Activated CD8-positive, alpha-beta memory T cell treated with anti-CD3 and anti-CD28 coated beads, Interleukin-2, amount 10 ng/mL, durations not matched to agents 7 days and 5 days (primary cell): ENCODE measurements around the gene FAM229A. TPM values are rescaled to one million over a fixed set of nuclear protein-coding genes. Genes with fewer than 3 reads are reported as not detected.
A peak's percentile ranks its signal among the peaks of the same experiment; 100 is the strongest.
"Not testable (repeated sequence)": the region's sequence is repeated elsewhere in the genome, so short reads cannot be mapped to it uniquely, and the experiment has no call there.

Source experiments
- ATAC-seq: fragments of 150-1000 bp; cut with Tn5 transposase; one replicate; pipeline ENCODE4 v1.10.0; 2021; ENCODE audit warnings: moderate library complexity
- CTCF ChIA-PET: fragments of 350-600 bp; sonication (Branson Sonifier 250); formaldehyde crosslinking; loops from one replicate; lab custom pipeline; 2021; ENCODE audit warnings: antibody characterized with exemption; lab: Charles Lee
- DNase-seq: peaks from one replicate; pipeline ENCODE4 v3.0.0-alpha.2; 2020
- H3K27ac Mint-ChIP-seq: one replicate; pipeline ENCODE4 v1.8.0; 2021; ENCODE audit warnings: mild to moderate bottlenecking, mixed read lengths
- H3K27me3 Mint-ChIP-seq: one replicate; pipeline ENCODE4 v1.8.0; 2021; ENCODE audit warnings: mixed read lengths
- H3K36me3 Mint-ChIP-seq: one replicate; pipeline ENCODE4 v1.8.0; 2021; ENCODE audit warnings: mild to moderate bottlenecking, mixed read lengths
- H3K4me1 Mint-ChIP-seq: one replicate; pipeline ENCODE4 v1.8.0; 2021; ENCODE audit warnings: mixed read lengths
- H3K4me3 Mint-ChIP-seq: one replicate; pipeline ENCODE4 v1.8.0; 2021; ENCODE audit warnings: mild to moderate bottlenecking, moderate library complexity, mixed read lengths
- H3K9me3 Mint-ChIP-seq: one replicate; pipeline ENCODE4 v1.8.0; 2022; ENCODE audit warnings: low read depth, mixed read lengths
- total RNA-seq, 2 experiments: library from RNA; stranded (reverse); gene quantifications; one replicate each; pipeline ENCODE4 v1.2.3, GENCODE V29; 2021

The FAM229A gene
- total RNA-seq, 2 experiments from 2014 or later = 4.1 to 5.4 TPM

- peaks cover 4% of the 10 kb centered on the region for H3K36me3 Mint-ChIP-seq
- H3K27me3 Mint-ChIP-seq = no peaks in the 10 kb centered on the region
- H3K4me3 Mint-ChIP-seq = no peak overlapping the region
- H3K4me1 Mint-ChIP-seq = peaks cover 17% of the 10 kb centered on the region
- no peaks in the 10 kb centered on the region for H3K9me3 Mint-ChIP-seq
- CTCF ChIA-PET = interaction anchor here (1.2 kb wide), 1 partner anchor 32 kb away, joined by 3 read pairs; no protein-coding TSS in a partner anchor
- H3K27ac Mint-ChIP-seq = no peak overlapping the region
- no peak for ATAC-seq
- DNase-seq = no peak
Observed at GRCh38 chr1:32367912-32368635, 5.8 kb upstream of the FAM229A start.

GRCh38 chr1:32365445-32365844 lies 3.2 kb upstream of the FAM229A start:
- H3K27ac Mint-ChIP-seq = no peak overlapping the region
- CTCF ChIA-PET = interaction anchor here (0.9 to 1.7 kb wide), 3 partner anchors 20 to 150 kb away, joined by 3 to 5 read pairs (median 4); no protein-coding TSS in a partner anchor
- no peak for DNase-seq
- H3K9me3 Mint-ChIP-seq = no peaks in the 10 kb centered on the region
- H3K4me1 Mint-ChIP-seq = peaks cover 5% of the 10 kb centered on the region
- no peak overlapping the region for H3K4me3 Mint-ChIP-seq
- peaks cover 5% of the 10 kb centered on the region for H3K36me3 Mint-ChIP-seq
- peaks cover 7% of the 10 kb centered on the region for H3K27me3 Mint-ChIP-seq
- ATAC-seq = no peak

- H3K27ac Mint-ChIP-seq = no peak overlapping the region
Observed at GRCh38 chr1:32364836-32365235, 2.6 kb upstream of the FAM229A start.

GRCh38 chr1:32363713-32364112 lies 1.4 kb upstream of the FAM229A start:
- Mint-ChIP-seq H3K9me3 (no peaks in the 10 kb centered on the region), H3K27me3 (peaks cover 7% of the 10 kb centered on the region), H3K4me1 (peaks cover 14% of the 10 kb centered on the region), H3K36me3 (peaks cover 5% of the 10 kb centered on the region), H3K4me3 (no peak overlapping the region), H3K27ac (no peak overlapping the region)
- no peak for DNase-seq
- CTCF ChIA-PET = interaction anchor here (1.0 to 1.8 kb wide), 2 partner anchors 9 to 115 kb away, joined by 3 to 5 read pairs; no protein-coding TSS in a partner anchor
- ATAC-seq = no peak

More at GRCh38 chr1:32364836-32365235, 2.6 kb upstream of the FAM229A start:
- Mint-ChIP-seq H3K36me3 (peaks cover 5% of the 10 kb centered on the region), H3K4me3 (no peak overlapping the region), H3K4me1 (peaks cover 9% of the 10 kb centered on the region), H3K9me3 (no peaks in the 10 kb centered on the region), H3K27me3 (peaks cover 7% of the 10 kb centered on the region)
- CTCF ChIA-PET = interaction anchor here (1.0 to 1.7 kb wide), 2 partner anchors 20 to 149 kb away, joined by 4 to 5 read pairs; no protein-coding TSS in a partner anchor
- ATAC-seq (no peak), DNase-seq (no peak)

- H3K9me3 Mint-ChIP-seq = no peaks in the 10 kb centered on the region
- ATAC-seq (peak; percentile 54), DNase-seq (no peak)
- no peak overlapping the region for H3K27ac Mint-ChIP-seq
- peaks cover 7% of the 10 kb centered on the region for H3K27me3 Mint-ChIP-seq
- CTCF ChIA-PET = interaction anchor here (1.8 kb wide), 1 partner anchor 10 kb away, joined by 5 read pairs; no protein-coding TSS in a partner anchor
- H3K36me3 Mint-ChIP-seq = peaks cover 5% of the 10 kb centered on the region
- H3K4me1 Mint-ChIP-seq = peaks cover 14% of the 10 kb centered on the region
- H3K4me3 Mint-ChIP-seq = no peak overlapping the region
Observed at GRCh38 chr1:32361674-32362473, 411 bp downstream of the FAM229A start.

- Mint-ChIP-seq H3K36me3 (peaks cover 5% of the 10 kb centered on the region), H3K4me3 (no peak overlapping the region)
- ATAC-seq = no peak
Observed at GRCh38 chr1:32361308-32361673, 994 bp downstream of the FAM229A start.

GRCh38 chr1:32358435-32358834 lies 3.9 kb downstream of the FAM229A start:
- ATAC-seq (no peak), DNase-seq (no peak)
- H3K27ac Mint-ChIP-seq = no peak overlapping the region
- CTCF ChIA-PET = interaction anchor here (1.3 to 1.7 kb wide), 2 partner anchors 16 to 22 kb away, joined by 3 to 5 read pairs; partner anchors contain the start of gene MARCKSL1
- no peaks in the 10 kb centered on the region for H3K9me3 Mint-ChIP-seq
- H3K4me3 Mint-ChIP-seq = no peak overlapping the region
- peaks cover 9% of the 10 kb centered on the region for H3K27me3 Mint-ChIP-seq
- peaks cover 18% of the 10 kb centered on the region for H3K4me1 Mint-ChIP-seq
- peaks cover 5% of the 10 kb centered on the region for H3K36me3 Mint-ChIP-seq

More at GRCh38 chr1:32361308-32361673, 994 bp downstream of the FAM229A start:
- Mint-ChIP-seq H3K27me3 (peaks cover 9% of the 10 kb centered on the region), H3K9me3 (no peaks in the 10 kb centered on the region), H3K4me1 (peaks cover 14% of the 10 kb centered on the region), H3K27ac (no peak overlapping the region)
- no peak for DNase-seq
- CTCF ChIA-PET = no interaction called here

- CTCF ChIA-PET = no interaction called here
- Mint-ChIP-seq H3K4me3 (no peak overlapping the region), H3K9me3 (no peaks in the 10 kb centered on the region), H3K27ac (no peak overlapping the region), H3K4me1 (peaks cover 22% of the 10 kb centered on the region), H3K27me3 (peaks cover 9% of the 10 kb centered on the region), H3K36me3 (peaks cover 3% of the 10 kb centered on the region)
- DNase-seq (no peak), ATAC-seq (no peak)
Observed at GRCh38 chr1:32357614-32358013, 4.7 kb downstream of the FAM229A start.

- Mint-ChIP-seq H3K27me3 (peaks cover 6% of the 10 kb centered on the region), H3K4me3 (no peak overlapping the region), H3K27ac (no peak overlapping the region), H3K36me3 (peaks cover 3% of the 10 kb centered on the region), H3K4me1 (peaks cover 22% of the 10 kb centered on the region), H3K9me3 (no peaks in the 10 kb centered on the region)
- CTCF ChIA-PET = interaction anchor here (1.7 kb wide), 1 partner anchor 10 kb away, joined by 3 read pairs; no protein-coding TSS in a partner anchor
- ATAC-seq = no peak
- no peak for DNase-seq
Observed at GRCh38 chr1:32356478-32356877, 5.8 kb downstream of the FAM229A start.

GRCh38 chr1:32355778-32356177 lies 6.5 kb downstream of the FAM229A start:
- ATAC-seq, H3K27me3 Mint-ChIP-seq, H3K4me3 Mint-ChIP-seq, H3K9me3 Mint-ChIP-seq, H3K27ac Mint-ChIP-seq, H3K36me3 Mint-ChIP-seq, DNase-seq: not testable (repeated sequence)
- CTCF ChIA-PET = interaction anchor here (1.7 to 3.2 kb wide), 2 partner anchors 11 to 20 kb away, joined by 3 to 9 read pairs; partner anchors contain the start of gene MARCKSL1
- peaks cover 21% of the 10 kb centered on the region for H3K4me1 Mint-ChIP-seq

- no peak for DNase-seq
- no peak overlapping the region for H3K4me3 Mint-ChIP-seq
- H3K9me3 Mint-ChIP-seq = no peaks in the 10 kb centered on the region
- H3K27ac Mint-ChIP-seq = no peak overlapping the region
- H3K4me1 Mint-ChIP-seq = peaks cover 25% of the 10 kb centered on the region
- ATAC-seq = no peak
- CTCF ChIA-PET = interaction anchor here (0.5 to 3.2 kb wide), 6 partner anchors 18 to 733 kb away, joined by 3 to 9 read pairs (median 3); partner anchors contain the start of genes BSDC1 and MARCKSL1
- no peaks in the 10 kb centered on the region for H3K36me3 Mint-ChIP-seq
- H3K27me3 Mint-ChIP-seq = peaks cover 2% of the 10 kb centered on the region
Observed at GRCh38 chr1:32353886-32354570, 8.3 kb downstream of the FAM229A start.

GRCh38 chr1:32353431-32353830 lies 8.9 kb downstream of the FAM229A start:
- CTCF ChIA-PET = interaction anchor here (1.0 to 3.2 kb wide), 4 partner anchors 17 to 137 kb away, joined by 3 to 9 read pairs (median 6); partner anchors contain the start of gene MARCKSL1
- H3K27ac Mint-ChIP-seq = no peak overlapping the region
- peaks cover 2% of the 10 kb centered on the region for H3K27me3 Mint-ChIP-seq
- H3K9me3 Mint-ChIP-seq = no peaks in the 10 kb centered on the region
- H3K4me3 Mint-ChIP-seq = no peak overlapping the region
- H3K4me1 Mint-ChIP-seq = peaks cover 30% of the 10 kb centered on the region
- no peaks in the 10 kb centered on the region for H3K36me3 Mint-ChIP-seq
- ATAC-seq = no peak
- DNase-seq = no peak
